GM13977 (cell line): ENCODE data around the gene NUDT13.
"Not testable (repeated sequence)": the region's sequence is repeated elsewhere in the genome, so short reads cannot be mapped to it uniquely, and the experiment has no call there.

Experiments used
- DNase-seq: peaks from one replicate; pipeline ENCODE4 v3.0.0; 2012; ENCODE audit warnings: low spot score
- in situ Hi-C: fragments of 300-500 bp; cut with MboI; formaldehyde crosslinking; loops from one replicate; pipeline ENCODE4 v1.12.0; 2022; ENCODE audit warnings: low sequenced_read_pairs, low pct_unique_long_range_greater_than_20kb, mixed read lengths, inconsistent platforms; ENCODE audit not compliant: unreplicated experiment
- TF ChIP-seq, protein P1 (sequence below): IDR thresholded peaks from 2 replicates; pipeline ENCODE4 v1.5.1; 2012; ENCODE audit warnings: mild to moderate bottlenecking, control low read depth; ENCODE audit not compliant: insufficient read depth; ENCODE audit errors: extremely low read depth, missing control alignments

The NUDT13 gene

DNA sequence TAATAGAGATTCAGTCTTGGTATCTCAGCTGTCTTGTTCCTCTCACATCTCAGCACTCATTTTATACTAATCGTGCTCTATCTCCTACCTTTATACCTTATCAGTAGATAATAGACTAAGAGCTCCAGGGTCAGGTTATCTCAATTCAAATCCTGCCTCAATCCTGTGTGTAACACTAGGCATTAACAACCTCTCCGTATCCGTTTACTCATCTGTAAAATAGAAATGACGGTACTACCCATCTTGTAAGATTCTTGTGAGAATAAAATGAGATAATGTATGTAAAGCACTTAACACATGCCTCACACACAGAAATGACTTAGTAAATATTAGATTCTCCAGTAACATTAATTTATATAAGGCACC is 13.0 kb upstream of the NUDT13 start:
- no peak for DNase-seq
- in situ Hi-C loops: no loop called here
- TF ChIP-seq, protein P1, sequence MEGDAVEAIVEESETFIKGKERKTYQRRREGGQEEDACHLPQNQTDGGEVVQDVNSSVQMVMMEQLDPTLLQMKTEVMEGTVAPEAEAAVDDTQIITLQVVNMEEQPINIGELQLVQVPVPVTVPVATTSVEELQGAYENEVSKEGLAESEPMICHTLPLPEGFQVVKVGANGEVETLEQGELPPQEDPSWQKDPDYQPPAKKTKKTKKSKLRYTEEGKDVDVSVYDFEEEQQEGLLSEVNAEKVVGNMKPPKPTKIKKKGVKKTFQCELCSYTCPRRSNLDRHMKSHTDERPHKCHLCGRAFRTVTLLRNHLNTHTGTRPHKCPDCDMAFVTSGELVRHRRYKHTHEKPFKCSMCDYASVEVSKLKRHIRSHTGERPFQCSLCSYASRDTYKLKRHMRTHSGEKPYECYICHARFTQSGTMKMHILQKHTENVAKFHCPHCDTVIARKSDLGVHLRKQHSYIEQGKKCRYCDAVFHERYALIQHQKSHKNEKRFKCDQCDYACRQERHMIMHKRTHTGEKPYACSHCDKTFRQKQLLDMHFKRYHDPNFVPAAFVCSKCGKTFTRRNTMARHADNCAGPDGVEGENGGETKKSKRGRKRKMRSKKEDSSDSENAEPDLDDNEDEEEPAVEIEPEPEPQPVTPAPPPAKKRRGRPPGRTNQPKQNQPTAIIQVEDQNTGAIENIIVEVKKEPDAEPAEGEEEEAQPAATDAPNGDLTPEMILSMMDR: no peak

DNA sequence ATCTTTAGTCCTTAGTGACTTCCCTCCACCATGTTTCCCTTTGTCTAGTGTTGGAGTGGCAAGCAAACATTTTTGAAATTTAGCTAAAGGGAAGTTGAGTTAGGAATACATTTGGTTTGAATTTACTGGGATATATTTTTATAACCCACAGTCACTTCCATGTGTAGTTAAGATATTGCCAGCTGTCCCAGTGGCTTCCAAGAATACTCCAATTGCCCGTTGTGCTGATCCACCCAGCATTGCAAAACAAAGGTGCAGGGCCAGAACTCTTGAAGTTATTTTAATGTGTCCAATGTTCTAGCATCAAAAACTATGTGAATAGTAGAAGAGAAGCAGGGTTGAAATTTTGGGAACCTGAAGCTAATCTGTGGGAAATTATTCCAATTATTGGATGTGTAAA is 11.1 kb upstream of the NUDT13 start:
- TF ChIP-seq, protein P1: no peak
- no peak for DNase-seq
- in situ Hi-C loops: no loop called here

- in situ Hi-C loops: no loop called here
- DNase-seq: no peak
Measured at GRCh38 chr10:73106301-73106700, 4.0 kb upstream of the NUDT13 start.

DNA sequence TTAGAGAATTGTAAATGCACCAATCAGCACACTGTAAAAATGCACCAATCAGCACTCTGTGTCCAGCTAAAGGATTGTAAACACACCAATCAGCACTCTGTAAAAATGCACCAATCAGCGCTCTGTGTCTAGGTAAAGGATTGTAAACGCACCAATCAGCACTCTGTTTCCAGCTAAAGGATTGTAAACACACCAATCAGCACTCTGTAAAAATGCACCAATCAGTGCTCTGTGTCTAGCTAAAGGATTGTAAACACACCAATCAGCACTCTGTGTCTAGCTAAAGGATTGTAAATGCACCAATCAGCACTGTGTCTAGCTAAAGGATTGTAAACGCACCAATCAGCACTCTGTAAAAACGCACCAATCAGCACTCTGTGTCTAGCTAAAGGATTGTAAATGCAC is 1.0 kb upstream of the NUDT13 start:
- DNase-seq, in situ Hi-C loops: not testable (repeated sequence)

More at GRCh38 chr10:73106301-73106700, 4.0 kb upstream of the NUDT13 start:
- TF ChIP-seq, protein P1: no peak

DNA sequence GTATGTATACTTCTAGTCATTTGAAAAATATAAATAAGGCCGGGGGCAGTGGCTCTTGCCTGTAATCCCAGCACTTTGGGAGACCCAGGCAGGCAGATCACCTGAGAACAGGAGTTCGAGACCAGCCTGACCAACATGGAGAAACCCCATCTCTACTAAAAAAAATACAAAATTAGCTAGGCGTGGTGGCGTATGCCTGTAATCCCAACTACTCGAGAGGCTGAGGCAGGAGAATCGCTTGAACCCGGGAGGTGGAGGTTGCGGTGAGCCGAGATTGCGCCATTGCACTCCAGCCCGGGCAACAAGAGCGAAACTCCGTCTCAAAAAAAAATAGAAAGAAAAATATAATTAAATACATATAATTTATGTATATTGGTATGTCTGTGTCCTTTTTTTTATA is 1.8 kb downstream of the NUDT13 start:
- in situ Hi-C loops, DNase-seq: not testable (repeated sequence)

DNA sequence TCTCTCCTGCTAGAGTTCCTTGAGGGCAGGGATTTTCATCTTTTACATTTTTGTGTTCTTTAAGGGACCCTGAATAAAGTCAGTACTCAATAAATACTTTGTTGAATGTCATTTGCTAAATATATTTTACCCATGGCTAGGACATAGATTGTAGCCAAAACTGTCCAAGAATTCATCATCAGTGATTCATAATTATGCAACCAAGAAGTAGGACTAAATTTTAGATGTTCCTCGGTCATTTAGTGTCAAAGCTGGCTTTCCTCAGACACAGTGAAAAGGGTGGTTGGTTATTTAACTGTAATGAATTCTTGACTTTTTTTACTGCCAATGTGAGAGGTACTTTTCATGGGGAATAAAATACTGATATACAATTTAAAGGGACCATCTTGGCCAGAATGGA is 3.3 kb downstream of the NUDT13 start:
- in situ Hi-C loops: no loop called here
- DNase-seq: no peak
- TF ChIP-seq, protein P1: no peak

DNA sequence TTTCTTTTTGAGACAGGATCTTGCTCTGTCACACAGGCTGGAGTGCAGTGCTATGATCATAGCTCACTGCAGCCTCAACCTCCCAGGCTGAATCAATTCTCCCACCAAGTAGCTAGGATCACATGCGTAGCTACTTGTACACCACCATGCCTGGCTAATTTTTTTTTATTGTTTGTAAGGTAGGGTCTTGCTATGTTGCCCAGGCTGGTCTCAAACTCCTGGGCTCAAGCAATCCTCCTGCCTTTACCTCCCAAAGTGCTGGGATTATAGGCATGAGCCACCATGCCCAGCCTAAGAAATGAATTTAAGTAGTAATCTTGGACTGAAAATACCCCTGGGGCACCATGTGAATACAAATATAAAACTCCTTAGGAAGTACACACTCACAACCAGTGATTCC is 5.8 kb downstream of the NUDT13 start:
- no peak for DNase-seq
- in situ Hi-C loops: no loop called here
- TF ChIP-seq, protein P1: no peak

- DNase-seq: peak; percentile 75
- TF ChIP-seq, protein P1: no peak
- in situ Hi-C loops: no loop called here
Measured at GRCh38 chr10:73117976-73118743, 7.9 kb downstream of the NUDT13 start.
